ENCODE data around the gene WDR13. TPM values are rescaled to one million over a fixed set of nuclear protein-coding genes. Genes with fewer than 3 reads are reported as not detected.
A peak's percentile ranks its signal among the peaks of the same experiment; 100 is the strongest.

WDR13 gene
- polyA plus RNA-seq, 1 of the 3 experiments (the other 2 are of a cell fraction), result 101 TPM

DNA sequence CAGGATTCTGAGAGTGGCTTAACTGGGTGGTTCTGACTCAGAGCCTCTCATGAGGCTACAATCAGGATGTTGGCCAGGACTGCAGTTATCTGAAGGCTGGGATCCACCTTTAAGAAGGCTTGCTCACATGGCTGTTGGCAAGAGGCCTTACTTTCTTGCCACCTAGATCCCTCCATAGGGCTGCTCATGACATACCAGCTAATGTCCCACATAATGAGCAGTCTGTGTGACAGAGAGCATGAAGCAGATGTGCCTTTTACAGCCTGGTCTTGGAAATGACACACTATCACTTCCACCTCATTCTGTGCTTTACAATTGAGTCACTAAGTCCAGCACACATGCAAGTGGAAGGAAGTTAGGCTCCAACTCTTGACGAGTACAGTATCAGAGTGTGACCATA lies 27.3 kb upstream of the WDR13 start:
- 44% methylated on average over 1 of the region's 1 CpG for WGBS (ENCODE audit: low lambda C conversion rate)
- Histone ChIP-seq H2AFZ (ENCODE audit: low read depth) (no peak overlapping the region), H4K20me1 (ENCODE audit: insufficient read depth) (no peaks in the 10 kb centered on the region), H3K79me2 (ENCODE audit: insufficient read depth) (peaks cover 2% of the 10 kb centered on the region), H3K9ac (no peak overlapping the region), H3K4me1 (ENCODE audit: control insufficient read depth in 1 of 2, insufficient read depth in 2 of 2, low read depth in 1 of 2, low read length in 1 of 2) (no peaks in the 10 kb centered on the region; a peak in 1 of 4 replicates), H3K27ac (ENCODE audit: low read depth in 2 of 2, low read length in 1 of 2) (no peak overlapping the region), H3F3A (replicated peaks; ENCODE audit: insufficient read depth) (peaks cover 12% of the 10 kb centered on the region), H3K27me3 (ENCODE audit: insufficient read depth) (no peaks in the 10 kb centered on the region; the same call in 1 of the 2 replicates), H3K9me3 (no peaks in the 10 kb centered on the region), H3K36me3 (replicated peaks in 1 of 2; ENCODE audit: control insufficient read depth in 1 of 2, insufficient read depth in 2 of 2, low read length in 1 of 2) (no peaks in the 10 kb centered on the region), H3K9me2 (no peaks in the 10 kb centered on the region), H3K4me2 (no peak overlapping the region), H3K4me3 (ENCODE audit: low read depth in 2 of 2, low read length in 1 of 2) (no peak overlapping the region)
- CTCF ChIA-PET, result no interaction called here
- DNase-seq, result no peak
- POLR2A ChIA-PET, result no interaction called here
- no peak for TF ChIP-seq RXRA (IDR thresholded peaks at IDR 0.05; ENCODE audit: borderline replicate concordance, low read depth)
- no peak for TF ChIP-seq ELF1 (IDR thresholded peaks at IDR 0.05)
- TF ChIP-seq NFIC (IDR thresholded peaks at IDR 0.05; ENCODE audit: borderline replicate concordance), result no peak

DNA sequence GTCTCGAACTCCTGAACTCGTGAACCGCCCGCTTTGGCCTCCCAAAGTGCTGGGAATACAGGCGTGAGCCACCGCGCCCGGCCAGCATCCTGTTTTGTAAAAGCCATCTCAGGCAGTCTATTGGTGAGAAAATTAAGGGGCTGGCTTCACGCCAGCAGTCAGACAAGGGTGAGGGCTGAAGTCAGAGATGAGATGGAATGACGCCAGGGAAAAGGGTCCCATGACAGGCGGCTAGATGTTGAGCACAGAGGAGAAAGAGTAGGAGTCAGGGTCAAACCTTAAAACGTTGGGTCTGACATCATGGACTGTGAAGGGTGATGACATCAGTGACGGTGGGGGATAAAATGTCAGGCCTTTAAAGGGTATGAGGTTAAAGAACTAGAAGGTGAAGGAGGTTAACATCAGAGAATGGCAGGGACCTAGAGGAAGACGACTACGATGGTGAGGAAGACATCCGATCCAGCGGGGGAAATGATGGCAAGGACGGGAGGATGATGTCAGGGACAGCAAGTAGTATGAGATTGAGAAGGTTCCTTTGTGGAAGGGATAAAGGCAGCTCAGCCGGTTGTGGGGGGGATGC lies 23.5 kb upstream of the WDR13 start:
- WGBS (ENCODE audit: low lambda C conversion rate), result 14% methylated on average over 19 of the region's 19 CpGs

DNA sequence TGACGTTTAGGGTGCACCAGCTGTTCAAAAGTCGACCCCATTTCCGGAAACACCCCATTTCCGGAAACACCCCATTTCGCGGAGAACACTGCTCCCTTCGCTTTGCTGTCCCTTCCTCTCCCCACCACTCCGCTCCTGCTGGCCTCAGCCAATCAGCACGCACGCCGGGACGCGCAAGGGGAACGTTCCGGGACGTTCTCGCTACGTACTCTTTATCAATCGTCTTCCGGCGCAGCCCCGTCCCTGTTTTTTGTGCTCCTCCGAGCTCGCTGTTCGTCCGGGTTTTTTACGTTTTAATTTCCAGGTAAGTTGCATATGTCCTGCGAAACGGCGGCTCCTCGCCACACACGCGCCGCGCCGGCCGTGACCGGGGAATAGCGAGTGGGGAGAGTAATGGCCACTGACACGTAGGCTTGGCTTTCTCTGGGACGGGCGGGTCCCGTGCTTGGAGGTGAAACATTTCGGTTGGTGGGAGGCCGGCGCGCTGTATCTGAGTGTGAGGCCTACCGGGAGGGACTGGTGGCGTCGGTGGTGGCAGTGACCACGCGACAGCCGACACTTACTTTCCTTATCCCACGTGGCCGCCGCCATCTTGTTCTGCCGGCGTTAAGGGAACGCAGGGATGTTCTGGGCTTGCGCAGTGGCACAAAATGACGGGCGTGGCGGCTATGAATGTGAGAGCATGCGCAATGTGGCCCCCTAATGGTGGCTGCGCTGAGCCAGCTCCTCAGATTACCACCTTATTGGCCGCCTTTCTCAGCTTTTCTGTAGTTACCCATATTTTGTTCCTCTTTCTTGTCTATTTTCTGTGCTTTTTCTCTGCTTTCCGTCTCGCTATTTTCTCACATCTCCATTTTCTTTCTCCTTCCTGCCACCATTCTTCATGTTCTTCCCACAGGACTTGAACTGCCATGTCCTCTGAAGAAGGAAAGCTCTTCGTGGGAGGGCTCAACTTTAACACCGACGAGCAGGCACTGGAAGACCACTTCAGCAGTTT lies 22.7 kb upstream of the WDR13 start, which contains the start of gene RBM3:
Gene RBM3 (plus strand): TSS at position 215 of the 997 bp plus-strand sequence. CDS start 697 bp downstream, at position 912.
- Histone ChIP-seq H3K27me3 (ENCODE audit: insufficient read depth) (no peaks in the 10 kb centered on the region; the same call in 1 of the 2 replicates), H3K9me2 (no peaks in the 10 kb centered on the region), H3K4me3 (ENCODE audit: low read depth in 2 of 2, low read length in 1 of 2) (peak within 1 kb of the TSS; percentile 65 to 82), H2AFZ (ENCODE audit: low read depth) (peak within 1 kb of the TSS; percentile 54; the same call in 1 of the 2 replicates), H3F3A (replicated peaks; ENCODE audit: insufficient read depth) (peaks cover 28% of the 10 kb centered on the region), H4K20me1 (ENCODE audit: insufficient read depth) (no peaks in the 10 kb centered on the region), H3K4me2 (peak within 1 kb of the TSS; percentile 92), H3K9me3 (no peaks in the 10 kb centered on the region), H3K4me1 (ENCODE audit: control insufficient read depth in 1 of 2, insufficient read depth in 2 of 2, low read depth in 1 of 2, low read length in 1 of 2) (peaks cover 0 to 11% of the 10 kb centered on the region in 2 experiments; a peak in 2 of 4 replicates), H3K79me2 (ENCODE audit: insufficient read depth) (peaks cover 24% of the 10 kb centered on the region), H3K9ac (peak within 1 kb of the TSS; percentile 98), H3K27ac (ENCODE audit: low read depth in 2 of 2, low read length in 1 of 2) (peak within 1 kb of the TSS; percentile 90 to 91), H3K36me3 (replicated peaks in 1 of 2; ENCODE audit: control insufficient read depth in 1 of 2, insufficient read depth in 2 of 2, low read length in 1 of 2) (peaks cover 15 to 30% of the 10 kb centered on the region in 2 experiments)
- DNase-seq, result peak; percentile 85
- WGBS (ENCODE audit: low lambda C conversion rate), result 33% methylated on average over 61 of the region's 71 CpGs
- ChIA-PET CTCF (interaction anchor here (0.7 to 1.6 kb wide), 2 partner anchors 35 to 674 kb away, joined by 3 read pairs; partner anchors contain the start of gene TBC1D25), POLR2A (interaction anchor here (0.7 to 1.3 kb wide), 3 partner anchors 35 to 95 kb away, joined by 3 to 4 read pairs (median 3); partner anchors contain the start of gene TBC1D25)
- TF ChIP-seq, protein P1, sequence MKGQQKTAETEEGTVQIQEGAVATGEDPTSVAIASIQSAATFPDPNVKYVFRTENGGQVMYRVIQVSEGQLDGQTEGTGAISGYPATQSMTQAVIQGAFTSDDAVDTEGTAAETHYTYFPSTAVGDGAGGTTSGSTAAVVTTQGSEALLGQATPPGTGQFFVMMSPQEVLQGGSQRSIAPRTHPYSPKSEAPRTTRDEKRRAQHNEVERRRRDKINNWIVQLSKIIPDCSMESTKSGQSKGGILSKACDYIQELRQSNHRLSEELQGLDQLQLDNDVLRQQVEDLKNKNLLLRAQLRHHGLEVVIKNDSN (IDR thresholded peaks at IDR 0.05; ENCODE audit: borderline replicate concordance, low read depth), result peak; percentile 55; the same call in 1 of the 2 replicates
- TF ChIP-seq TCF12 (IDR thresholded peaks at IDR 0.05) (no peak), YY1 (IDR thresholded peaks at IDR 0.05; ENCODE audit: low read depth) (peak; percentile 90), RAD21 (IDR thresholded peaks at IDR 0.05; ENCODE audit: low read length) (no peak; the same call in 1 of the 2 replicates), POLR2AphosphoS5 (IDR thresholded peaks at IDR 0.05; ENCODE audit: low read depth, low read length) (peak; percentile 75), FOSL2 (IDR thresholded peaks at IDR 0.05; ENCODE audit: borderline replicate concordance, low read depth) (no peak), GABPA (IDR thresholded peaks at IDR 0.05; ENCODE audit: low read depth) (peak; percentile 92), NRF1 (IDR thresholded peaks at IDR 0.05; ENCODE audit: low read depth, low read length) (peak; percentile 71), EP300 (IDR thresholded peaks at IDR 0.05; ENCODE audit: borderline replicate concordance in 1 of 2, low read depth in 1 of 2, low read length in 1 of 2) (0 out of 4 replicates have a peak, but pooled peaks of 1 of the 2 experiments have one; percentile 10), ELF1 (IDR thresholded peaks at IDR 0.05) (peak; percentile 98), TAF1 (IDR thresholded peaks at IDR 0.05; ENCODE audit: borderline replicate concordance, low read depth, low read length) (peak; percentile 59)
- TF ChIP-seq, protein P2, sequence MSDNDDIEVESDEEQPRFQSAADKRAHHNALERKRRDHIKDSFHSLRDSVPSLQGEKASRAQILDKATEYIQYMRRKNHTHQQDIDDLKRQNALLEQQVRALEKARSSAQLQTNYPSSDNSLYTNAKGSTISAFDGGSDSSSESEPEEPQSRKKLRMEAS (IDR thresholded peaks at IDR 0.05; ENCODE audit: low read depth), result peak; percentile 96
- TF ChIP-seq, protein P3, sequence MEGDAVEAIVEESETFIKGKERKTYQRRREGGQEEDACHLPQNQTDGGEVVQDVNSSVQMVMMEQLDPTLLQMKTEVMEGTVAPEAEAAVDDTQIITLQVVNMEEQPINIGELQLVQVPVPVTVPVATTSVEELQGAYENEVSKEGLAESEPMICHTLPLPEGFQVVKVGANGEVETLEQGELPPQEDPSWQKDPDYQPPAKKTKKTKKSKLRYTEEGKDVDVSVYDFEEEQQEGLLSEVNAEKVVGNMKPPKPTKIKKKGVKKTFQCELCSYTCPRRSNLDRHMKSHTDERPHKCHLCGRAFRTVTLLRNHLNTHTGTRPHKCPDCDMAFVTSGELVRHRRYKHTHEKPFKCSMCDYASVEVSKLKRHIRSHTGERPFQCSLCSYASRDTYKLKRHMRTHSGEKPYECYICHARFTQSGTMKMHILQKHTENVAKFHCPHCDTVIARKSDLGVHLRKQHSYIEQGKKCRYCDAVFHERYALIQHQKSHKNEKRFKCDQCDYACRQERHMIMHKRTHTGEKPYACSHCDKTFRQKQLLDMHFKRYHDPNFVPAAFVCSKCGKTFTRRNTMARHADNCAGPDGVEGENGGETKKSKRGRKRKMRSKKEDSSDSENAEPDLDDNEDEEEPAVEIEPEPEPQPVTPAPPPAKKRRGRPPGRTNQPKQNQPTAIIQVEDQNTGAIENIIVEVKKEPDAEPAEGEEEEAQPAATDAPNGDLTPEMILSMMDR (IDR thresholded peaks at IDR 0.05), result peak; percentile 39

More for the DNA sequence above, 23.5 kb upstream of the WDR13 start:
- no peaks in the 10 kb centered on the region; the same call in 1 of the 2 replicates for H3K27me3 ChIP-seq (ENCODE audit: insufficient read depth)
- peak overlapping the region; percentile 65 to 82 for H3K4me3 ChIP-seq (ENCODE audit: low read depth in 2 of 2, low read length in 1 of 2)
- no peaks in the 10 kb centered on the region for H3K9me2 ChIP-seq
- peaks cover 15 to 25% of the 10 kb centered on the region in 2 experiments for H3K36me3 ChIP-seq (replicated peaks in 1 of 2; ENCODE audit: control insufficient read depth in 1 of 2, insufficient read depth in 2 of 2, low read length in 1 of 2)
- peak overlapping the region; percentile 98 for H3K9ac ChIP-seq
- H4K20me1 ChIP-seq (ENCODE audit: insufficient read depth), result no peaks in the 10 kb centered on the region
- peaks cover 27% of the 10 kb centered on the region for H3F3A ChIP-seq (replicated peaks; ENCODE audit: insufficient read depth)
- H2AFZ ChIP-seq (ENCODE audit: low read depth), result peak overlapping the region; percentile 54; the same call in 1 of the 2 replicates
- H3K27ac ChIP-seq (ENCODE audit: low read depth in 2 of 2, low read length in 1 of 2), result peak overlapping the region; percentile 75 to 91
- DNase-seq, result peak; percentile 40
- ChIA-PET POLR2A (interaction anchor here (0.7 to 1.3 kb wide), 3 partner anchors 34 to 94 kb away, joined by 3 to 4 read pairs (median 3); partner anchors contain the start of gene TBC1D25), CTCF (interaction anchor here (0.7 kb wide), 1 partner anchor 675 kb away, joined by 3 read pairs; no protein-coding TSS in a partner anchor)
- TF ChIP-seq TAF1 (IDR thresholded peaks at IDR 0.05; ENCODE audit: borderline replicate concordance, low read depth, low read length) (no peak), POLR2AphosphoS5 (IDR thresholded peaks at IDR 0.05; ENCODE audit: low read depth, low read length) (no peak), GATA2 (CRISPR knock-in tag; IDR thresholded peaks at IDR 0.05) (no peak), RFX5 (IDR thresholded peaks at IDR 0.05; ENCODE audit: low read length) (no peak)
- peaks cover 24% of the 10 kb centered on the region for H3K79me2 ChIP-seq (ENCODE audit: insufficient read depth)
- peaks cover 0 to 11% of the 10 kb centered on the region in 2 experiments; a peak in 2 of 4 replicates for H3K4me1 ChIP-seq (ENCODE audit: control insufficient read depth in 1 of 2, insufficient read depth in 2 of 2, low read depth in 1 of 2, low read length in 1 of 2)
- H3K4me2 ChIP-seq, result peak overlapping the region; percentile 49; the same call in 1 of the 2 replicates
- H3K9me3 ChIP-seq, result no peaks in the 10 kb centered on the region
